H9 (cell line): ENCODE data around the gene HOXD12. TPM values are rescaled to one million over a fixed set of nuclear protein-coding genes. Genes with fewer than 3 reads are reported as not detected.

Source experiments
- DNase-seq: peaks from one replicate; pipeline ENCODE4 v3.0.0-alpha.2; 2017
- H2AFZ ChIP-seq: one replicate; pipeline ENCODE4 v1.6.1; 2013; ENCODE audit warnings: mild to moderate bottlenecking, low read length, control low read depth, moderate library complexity
- H2AK5ac ChIP-seq: 2 replicates; pipeline ENCODE4 v1.6.1; 2013; ENCODE audit warnings: low read length, control low read depth, mixed read lengths; ENCODE audit not compliant: insufficient read length
- H2BK120ac ChIP-seq: one replicate; pipeline ENCODE4 v1.6.1; 2013; ENCODE audit warnings: low read depth, mild to moderate bottlenecking, low read length, control low read depth, inconsistent platforms; ENCODE audit not compliant: poor library complexity, severe bottlenecking
- H2BK12ac ChIP-seq: 2 replicates; pipeline ENCODE4 v1.6.1; 2013; ENCODE audit warnings: low read length, control low read depth, mixed read lengths, low read depth; ENCODE audit not compliant: insufficient read length
- H2BK15ac ChIP-seq: 2 replicates; pipeline ENCODE4 v1.6.1; 2013; ENCODE audit warnings: low read depth, low read length, control low read depth
- H2BK20ac ChIP-seq: one replicate; pipeline ENCODE4 v1.6.1; 2013; ENCODE audit warnings: low read depth, mild to moderate bottlenecking, low read length, control low read depth, inconsistent platforms; ENCODE audit not compliant: poor library complexity, severe bottlenecking
- H2BK5ac ChIP-seq: 2 replicates; pipeline ENCODE4 v1.6.1; 2013; ENCODE audit warnings: low read length, control low read depth, mixed read lengths; ENCODE audit not compliant: insufficient read length
- H3K14ac ChIP-seq: 2 replicates; pipeline ENCODE4 v1.6.1; 2013; ENCODE audit warnings: low read length, control low read depth; ENCODE audit not compliant: insufficient read depth
- H3K18ac ChIP-seq: 2 replicates; pipeline ENCODE4 v1.6.1; 2013; ENCODE audit warnings: low read depth, mild to moderate bottlenecking, mixed read lengths, low read length, control low read depth; ENCODE audit not compliant: insufficient read length
- H3K23ac ChIP-seq: 2 replicates; pipeline ENCODE4 v1.6.1; 2013; ENCODE audit warnings: low read length, control low read depth, mixed read lengths, low read depth; ENCODE audit not compliant: insufficient read length
- H3K23me2 ChIP-seq: 2 replicates; pipeline ENCODE4 v1.6.1; 2013; ENCODE audit warnings: low read depth, mild to moderate bottlenecking, mixed read lengths, low read length, control low read depth; ENCODE audit not compliant: insufficient read length, poor library complexity, severe bottlenecking
- H3K27ac ChIP-seq: 2 replicates; pipeline ENCODE4 v1.5.1; 2013; ENCODE audit warnings: low read length, control low read depth, mixed read lengths, low read depth; ENCODE audit not compliant: insufficient read length
- H3K27me3 ChIP-seq: 2 replicates; pipeline ENCODE4 v1.6.1; 2013; ENCODE audit warnings: low read length, control low read depth, inconsistent platforms; ENCODE audit not compliant: insufficient read depth
- H3K4ac ChIP-seq: 2 replicates; pipeline ENCODE4 v1.6.1; 2013; ENCODE audit warnings: low read depth, mild to moderate bottlenecking, control low read depth, inconsistent platforms, low read length, moderate library complexity
- H3K4me1 ChIP-seq: 2 replicates; pipeline ENCODE4 v1.6.1; 2013; ENCODE audit warnings: low read length, control low read depth, inconsistent platforms; ENCODE audit not compliant: insufficient read depth
- H3K4me2 ChIP-seq: 2 replicates; pipeline ENCODE4 v1.6.1; 2013; ENCODE audit warnings: low read length, control low read depth, mixed read lengths; ENCODE audit not compliant: insufficient read length, insufficient read depth
- H3K56ac ChIP-seq: 2 replicates; pipeline ENCODE4 v1.6.1; 2013; ENCODE audit warnings: low read depth, mild to moderate bottlenecking, mixed read lengths, low read length, control low read depth; ENCODE audit not compliant: insufficient read length
- H3K79me1 ChIP-seq: 2 replicates; pipeline ENCODE4 v1.6.1; 2013; ENCODE audit warnings: low read depth, mild to moderate bottlenecking, moderate library complexity, low read length, control low read depth, inconsistent platforms; ENCODE audit not compliant: insufficient read depth, poor library complexity, severe bottlenecking
- H3K79me2 ChIP-seq: 2 replicates; pipeline ENCODE4 v1.6.1; 2013; ENCODE audit warnings: low read length, control low read depth, inconsistent platforms; ENCODE audit not compliant: insufficient read depth
- H3K9ac ChIP-seq: 2 replicates; pipeline ENCODE4 v1.6.1; 2013; ENCODE audit warnings: low read length, control low read depth, mixed read lengths; ENCODE audit not compliant: insufficient read length; ENCODE audit errors: extremely low read depth
- H3K9me3 ChIP-seq: one replicate; pipeline ENCODE4 v1.6.1; 2013; ENCODE audit warnings: low read depth, low read length, inconsistent platforms; ENCODE audit not compliant: control insufficient read depth
- H3T11ph ChIP-seq: one replicate; pipeline ENCODE4 v1.6.1; 2013; ENCODE audit warnings: mild to moderate bottlenecking, low read length, control low read depth, inconsistent platforms
- H4K20me1 ChIP-seq: one replicate; pipeline ENCODE4 v1.6.1; 2013; ENCODE audit not compliant: control insufficient read depth, insufficient read length, insufficient read depth
- H4K5ac ChIP-seq: 2 replicates; pipeline ENCODE4 v1.6.1; 2013; ENCODE audit warnings: low read depth, mild to moderate bottlenecking, mixed read lengths, low read length, control low read depth; ENCODE audit not compliant: insufficient read length
- H4K8ac ChIP-seq: replicated peaks from 2 replicates; pipeline ENCODE4 v1.6.1; 2013; ENCODE audit warnings: low read length, control low read depth, mixed read lengths, low read depth; ENCODE audit not compliant: insufficient read length
- H4K91ac ChIP-seq: 2 replicates; pipeline ENCODE4 v1.6.1; 2013; ENCODE audit warnings: low read depth, mild to moderate bottlenecking, moderate library complexity, mixed read lengths, low read length, control low read depth; ENCODE audit not compliant: insufficient read length
- H3K27ac Mint-ChIP-seq, 3 experiments: 2 replicates in 2 of 3; 3 replicates in 1 of 3; pipeline ENCODE4 v1.8.0; 2020 to 2021; ENCODE audit warnings: mixed read lengths in 3 of 3, mild to moderate bottlenecking in 1 of 3, moderate library complexity in 1 of 3
- H3K27me3 Mint-ChIP-seq: 2 replicates; pipeline ENCODE4 v1.8.0; 2021; ENCODE audit warnings: low read depth, mild to moderate bottlenecking, moderate library complexity, mixed read lengths
- H3K36me3 Mint-ChIP-seq, 3 experiments: 2 replicates in 2 of 3; 3 replicates in 1 of 3; pipeline ENCODE4 v1.8.0; 2020 to 2021; ENCODE audit warnings: low read depth in 3 of 3, mixed read lengths in 3 of 3; ENCODE audit not compliant: insufficient read depth in 1 of 3
- H3K4me1 Mint-ChIP-seq, 2 experiments: 2 replicates each; pipeline ENCODE4 v1.8.0; 2020; ENCODE audit warnings: mixed read lengths in 2 of 2
- H3K4me3 Mint-ChIP-seq, 2 experiments: 2 replicates in 1 of 2; 3 replicates in 1 of 2; pipeline ENCODE4 v1.8.0; 2020 to 2021; ENCODE audit warnings: mild to moderate bottlenecking in 2 of 2, mixed read lengths in 2 of 2, moderate library complexity in 1 of 2
- H3K9me3 Mint-ChIP-seq, 2 experiments: 2 replicates in 1 of 2; 3 replicates in 1 of 2; pipeline ENCODE4 v1.8.0; 2020; ENCODE audit warnings: mild to moderate bottlenecking in 2 of 2, mixed read lengths in 2 of 2, moderate library complexity in 1 of 2
- CTCF ChIP-seq: fragments of 200-600 bp; sonication (generic); conservative IDR thresholded peaks from 3 replicates; pipeline ENCODE4 v1.8.0; 2021; ENCODE audit warnings: antibody characterized with exemption, mild to moderate bottlenecking
- WGBS: extraction: QIAGEN DNeasy Blood & Tissue Kit; methylation state at CpG from one replicate; pipeline ENCODE4 v1.1.7; 2013; ENCODE audit warnings: missing lambda C conversion rate, low lambda C conversion rate, mixed read lengths; ENCODE audit not compliant: insufficient read length; ENCODE audit errors: extremely low coverage; 5-methylcytosine and 5-hydroxymethylcytosine counted together
- total RNA-seq: library from RNA; stranded (reverse); gene quantifications from 2 replicates; pipeline ENCODE4 v1.2.1, GENCODE V29; 2021

HOXD12 gene
- total RNA-seq, 1 experiment from 2014 or later: not detected

- no peak overlapping the region for H2AFZ ChIP-seq
- no peak overlapping the region for H2BK20ac ChIP-seq
- H4K91ac ChIP-seq: no peak overlapping the region
- H3K27ac Mint-ChIP-seq: no peak overlapping the region
- no peak overlapping the region for H3K9ac ChIP-seq
- no peak overlapping the region for H3K27ac ChIP-seq
- no peaks in the 10 kb centered on the region for H3K9me3 ChIP-seq
- H2BK5ac ChIP-seq: no peak overlapping the region
- H3K27me3 ChIP-seq: peaks cover 92% of the 10 kb centered on the region
- no peaks in the 10 kb centered on the region for H3K79me2 ChIP-seq
- H4K5ac ChIP-seq: no peak overlapping the region
- no peak for TF ChIP-seq CTCF
- H3K4me1 ChIP-seq: no peaks in the 10 kb centered on the region; the same call in 1 of the 2 replicates
- no peak overlapping the region for H4K8ac ChIP-seq
- H2BK120ac ChIP-seq: no peak overlapping the region
- no peak overlapping the region for H3K56ac ChIP-seq
- no peak overlapping the region for H3K14ac ChIP-seq
- no peak overlapping the region for H3K4ac ChIP-seq
- no peak for DNase-seq
- no peak overlapping the region for H3K23ac ChIP-seq
- peaks cover 15 to 21% of the 10 kb centered on the region in 2 experiments for H3K4me1 Mint-ChIP-seq
- no peak overlapping the region for H3K18ac ChIP-seq
- H3K27me3 Mint-ChIP-seq: peaks cover 98% of the 10 kb centered on the region
- H3K36me3 Mint-ChIP-seq: no peaks in the 10 kb centered on the region; a peak in 1 of 7 replicates
- H3K9me3 Mint-ChIP-seq: peaks cover 4 to 13% of the 10 kb centered on the region in 2 experiments; a peak in 4 of 5 replicates
- H3K23me2 ChIP-seq: peaks cover 8% of the 10 kb centered on the region
- H2BK15ac ChIP-seq: no peak overlapping the region
- H3K4me3 Mint-ChIP-seq: no peak overlapping the region; a peak in 2 of 5 replicates
- H4K20me1 ChIP-seq: no peaks in the 10 kb centered on the region
- no peak overlapping the region for H3T11ph ChIP-seq
- no peak overlapping the region for H3K4me2 ChIP-seq
- no peak overlapping the region for H2BK12ac ChIP-seq
- WGBS: no CpG with 5 or more reads among the region's 33 CpGs
- H3K79me1 ChIP-seq: no peaks in the 10 kb centered on the region
- H2AK5ac ChIP-seq: no peak overlapping the region
Measured at GRCh38 chr2:176132205-176133171, 32.9 kb downstream of the HOXD12 start.
